HepG2 (cell line): ENCODE measurements around the gene SLC48A1. TPM values are rescaled to one million over a fixed set of nuclear protein-coding genes. Genes with fewer than 3 reads are reported as not detected.

Experiments
- ATAC-seq: fragments of 200-7000 bp; cut with Tn5 transposase; 3 replicates; pipeline ENCODE4 v1.9.1; 2020; ENCODE audit warnings: mild to moderate bottlenecking, moderate library complexity
- BruUV-seq: library from RNA; stranded (reverse); fragments of 400-500 nt; replicated peaks from 2 replicates; lab custom pipeline; 2021; lab: Mats Ljungman, UMichigan
- CTCF ChIA-PET: fragments of 300-600 bp; formaldehyde crosslinking; extraction: SDS; loops from one replicate; lab custom pipeline; 2021; ENCODE audit warnings: low total read pairs, inconsistent platforms, low intra/inter-chr PET ratio; lab: Yijun Ruan, JAX
- POLR2A ChIA-PET: fragments of 350-600 bp; sonication (Branson Sonifier 250); formaldehyde crosslinking; loops from one replicate; lab custom pipeline; 2020; ENCODE audit warnings: antibody characterized with exemption, inconsistent platforms; lab: Yijun Ruan, JAX
- DNase-seq: peaks from one replicate; pipeline ENCODE4 v3.0.0-alpha.2; 2015; ENCODE audit warnings: low spot score
- FAIRE-seq: peaks from 3 replicates; lab custom pipeline; 2011; peaks lifted over from hg19 to GRCh38; lab: Jason Lieb, UNC
- H2AFZ ChIP-seq: one replicate; pipeline ENCODE4 v1.6.1; 2011; ENCODE audit warnings: low read length, inconsistent platforms
- H3K27ac ChIP-seq: fragments of 300-600 bp; 3 replicates; pipeline ENCODE4 v1.8.0; 2011; ENCODE audit warnings: mixed run types, mild to moderate bottlenecking, mixed read lengths, low read length, inconsistent platforms; ENCODE audit not compliant: insufficient read depth; ENCODE audit errors: extremely low read length
- H3K27me3 ChIP-seq, 2 experiments: fragments of 200-600 bp in 1 of 2; 2 replicates in 1 of 2; 3 replicates in 1 of 2; pipeline versions ENCODE4 v1.6.0 to v1.8.0; 2011; ENCODE audit warnings: low read length in 2 of 2, mild to moderate bottlenecking in 2 of 2, moderate library complexity in 2 of 2, inconsistent platforms in 1 of 2; ENCODE audit not compliant: insufficient read depth in 2 of 2, control insufficient read depth in 1 of 2
- H3K36me3 ChIP-seq, 2 experiments: fragments of 200-600 bp in 1 of 2; replicated peaks in 1 of 2; 2 replicates in 1 of 2; 3 replicates in 1 of 2; pipeline versions ENCODE4 v1.5.1 to v1.8.0; 2011; ENCODE audit warnings: low read length in 2 of 2, inconsistent platforms in 1 of 2; ENCODE audit not compliant: insufficient read depth in 2 of 2, control insufficient read depth in 1 of 2
- H3K4me1 ChIP-seq: 2 replicates; pipeline ENCODE4 v1.5.1; 2012; ENCODE audit warnings: low read length, inconsistent platforms; ENCODE audit not compliant: insufficient read depth
- H3K4me2 ChIP-seq: 2 replicates; pipeline ENCODE4 v1.6.0; 2011; ENCODE audit warnings: low read depth, low read length, inconsistent platforms
- H3K4me3 ChIP-seq, 3 experiments: fragments of 200-600 bp in 1 of 3; sonication (generic), shearing (Covaris generic) in 1 of 3; replicated peaks in 1 of 3; 2 replicates each; pipeline ENCODE4 v1.5.1; 2011 to 2016; ENCODE audit warnings: low read length in 3 of 3, inconsistent platforms in 2 of 3, low read depth in 2 of 3, mild to moderate bottlenecking in 2 of 3, control low read depth in 1 of 3, mixed read lengths in 1 of 3; ENCODE audit not compliant: insufficient read depth in 1 of 3
- H3K79me2 ChIP-seq: one replicate; pipeline ENCODE4 v1.6.1; 2011; ENCODE audit warnings: low read length, inconsistent platforms; ENCODE audit not compliant: insufficient read depth
- H3K9ac ChIP-seq: 2 replicates; pipeline ENCODE4 v1.6.0; 2011; ENCODE audit warnings: mild to moderate bottlenecking, low read depth, low read length, inconsistent platforms; ENCODE audit not compliant: insufficient read depth
- H3K9me3 ChIP-seq: 2 replicates; pipeline ENCODE4 v1.5.1; 2012; ENCODE audit warnings: mild to moderate bottlenecking, low read length
- H4K20me1 ChIP-seq: 2 replicates; pipeline ENCODE4 v1.6.0; 2011; ENCODE audit warnings: inconsistent platforms, mild to moderate bottlenecking, low read length, moderate library complexity; ENCODE audit not compliant: insufficient read depth
- SRF ChIP-seq: IDR thresholded peaks from 2 replicates; pipeline ENCODE4 v1.6.1; 2011; ENCODE audit warnings: mild to moderate bottlenecking, low read depth, low read length, moderate library complexity
- TCF7 ChIP-seq: sonication (generic); IDR thresholded peaks from 2 replicates; pipeline ENCODE4 v1.6.1; 2016; ENCODE audit warnings: antibody characterized with exemption, low read depth
- ZNF224 ChIP-seq: sonication (generic); formaldehyde crosslinking; IDR thresholded peaks from 2 replicates; pipeline ENCODE4 v1.5.0; 2020; ENCODE audit warnings: mild to moderate bottlenecking, missing genetic modification reagents
- ZNF563 ChIP-seq: sonication (generic); formaldehyde crosslinking; IDR thresholded peaks from 2 replicates; pipeline ENCODE4 v1.8.0; 2022; ENCODE audit warnings: mild to moderate bottlenecking, moderate library complexity, missing genetic modification reagents
- ZNF616 ChIP-seq: sonication (generic); formaldehyde crosslinking; IDR thresholded peaks from 2 replicates; pipeline ENCODE4 v1.5.0; 2020; ENCODE audit warnings: low read depth, mild to moderate bottlenecking, missing genetic modification reagents
- ZNF772 ChIP-seq: sonication (generic); formaldehyde crosslinking; IDR thresholded peaks from 2 replicates; pipeline ENCODE4 v1.5.0; 2020; ENCODE audit warnings: mild to moderate bottlenecking, missing genetic modification reagents
- WGBS: methylation state at CpG from one replicate; pipeline ENCODE4 v1.1.6; 2017; ENCODE audit warnings: low lambda C conversion rate; 5-methylcytosine and 5-hydroxymethylcytosine counted together
- in situ Hi-C: cut with HindIII; loops from 2 replicates; pipeline ENCODE4 v1.10.0; 2017; ENCODE audit warnings: low pct_unique_long_range_greater_than_20kb; ENCODE audit not compliant: extremely low pct_ligation_motif_present
- intact Hi-C: fragments of 100-400 bp; cut with micrococcal nuclease; formaldehyde crosslinking; loops from one replicate; pipeline ENCODE4 v1.10.0; 2022; ENCODE audit not compliant: unreplicated experiment
- polyA plus RNA-seq, 8 experiments: library from polyadenylated mRNA; depleted of rRNA in 3 of 8; stranded (reverse) in 7 of 8; unstranded in 1 of 8; fragments of >200 nt; fragmentation: Illumina TruSeq in 4 of 8; extraction: Trizol in 4 of 8; gene quantifications; 2 replicates each; pipeline versions ENCODE4 v1.2.1 to v1.2.3, GENCODE V29; 2011 to 2016; ENCODE audit warnings: low read depth in 4 of 8, missing spikeins in 1 of 8, mixed read lengths in 1 of 8; ENCODE audit not compliant: insufficient read depth in 1 of 8
- total RNA-seq, 5 experiments: library from RNA; depleted of rRNA; stranded (reverse); fragments of >200 nt; fragmentation: Illumina TruSeq; extraction: Trizol; gene quantifications; 2 replicates each; pipeline ENCODE4 v1.2.3, GENCODE V29; 2016; ENCODE audit warnings: low read depth in 1 of 5
- TF ChIP-seq, protein P1 (sequence below): sonication (generic); formaldehyde crosslinking; IDR thresholded peaks from 2 replicates; pipeline ENCODE4 v1.8.1; 2023; ENCODE audit warnings: mild to moderate bottlenecking, missing genetic modification reagents
- TF ChIP-seq, protein P2 (sequence below): IDR thresholded peaks from 2 replicates; pipeline ENCODE4 v1.6.1; 2012; ENCODE audit warnings: low read length, improper control_type of control experiment

The SLC48A1 gene
- total and polyA plus RNA-seq, 2 of the 13 experiments (the other 11 are each of a cell fraction or from before 2014, with no cell fraction given), result 2.2 to 3.7 TPM

- no peak overlapping the region for H3K9ac ChIP-seq
- TF ChIP-seq ZNF772 (no peak), ZNF224 (CRISPR knock-in tag) (no peak), ZNF563 (no peak), ZNF616 (CRISPR knock-in tag) (no peak), SRF (no peak), TCF7 (no peak)
- TF ChIP-seq, protein P1, sequence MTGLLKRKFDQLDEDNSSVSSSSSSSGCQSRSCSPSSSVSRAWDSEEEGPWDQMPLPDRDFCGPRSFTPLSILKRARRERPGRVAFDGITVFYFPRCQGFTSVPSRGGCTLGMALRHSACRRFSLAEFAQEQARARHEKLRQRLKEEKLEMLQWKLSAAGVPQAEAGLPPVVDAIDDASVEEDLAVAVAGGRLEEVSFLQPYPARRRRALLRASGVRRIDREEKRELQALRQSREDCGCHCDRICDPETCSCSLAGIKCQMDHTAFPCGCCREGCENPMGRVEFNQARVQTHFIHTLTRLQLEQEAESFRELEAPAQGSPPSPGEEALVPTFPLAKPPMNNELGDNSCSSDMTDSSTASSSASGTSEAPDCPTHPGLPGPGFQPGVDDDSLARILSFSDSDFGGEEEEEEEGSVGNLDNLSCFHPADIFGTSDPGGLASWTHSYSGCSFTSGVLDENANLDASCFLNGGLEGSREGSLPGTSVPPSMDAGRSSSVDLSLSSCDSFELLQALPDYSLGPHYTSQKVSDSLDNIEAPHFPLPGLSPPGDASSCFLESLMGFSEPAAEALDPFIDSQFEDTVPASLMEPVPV (CRISPR knock-in tag), result no peak
- TF ChIP-seq, protein P2, sequence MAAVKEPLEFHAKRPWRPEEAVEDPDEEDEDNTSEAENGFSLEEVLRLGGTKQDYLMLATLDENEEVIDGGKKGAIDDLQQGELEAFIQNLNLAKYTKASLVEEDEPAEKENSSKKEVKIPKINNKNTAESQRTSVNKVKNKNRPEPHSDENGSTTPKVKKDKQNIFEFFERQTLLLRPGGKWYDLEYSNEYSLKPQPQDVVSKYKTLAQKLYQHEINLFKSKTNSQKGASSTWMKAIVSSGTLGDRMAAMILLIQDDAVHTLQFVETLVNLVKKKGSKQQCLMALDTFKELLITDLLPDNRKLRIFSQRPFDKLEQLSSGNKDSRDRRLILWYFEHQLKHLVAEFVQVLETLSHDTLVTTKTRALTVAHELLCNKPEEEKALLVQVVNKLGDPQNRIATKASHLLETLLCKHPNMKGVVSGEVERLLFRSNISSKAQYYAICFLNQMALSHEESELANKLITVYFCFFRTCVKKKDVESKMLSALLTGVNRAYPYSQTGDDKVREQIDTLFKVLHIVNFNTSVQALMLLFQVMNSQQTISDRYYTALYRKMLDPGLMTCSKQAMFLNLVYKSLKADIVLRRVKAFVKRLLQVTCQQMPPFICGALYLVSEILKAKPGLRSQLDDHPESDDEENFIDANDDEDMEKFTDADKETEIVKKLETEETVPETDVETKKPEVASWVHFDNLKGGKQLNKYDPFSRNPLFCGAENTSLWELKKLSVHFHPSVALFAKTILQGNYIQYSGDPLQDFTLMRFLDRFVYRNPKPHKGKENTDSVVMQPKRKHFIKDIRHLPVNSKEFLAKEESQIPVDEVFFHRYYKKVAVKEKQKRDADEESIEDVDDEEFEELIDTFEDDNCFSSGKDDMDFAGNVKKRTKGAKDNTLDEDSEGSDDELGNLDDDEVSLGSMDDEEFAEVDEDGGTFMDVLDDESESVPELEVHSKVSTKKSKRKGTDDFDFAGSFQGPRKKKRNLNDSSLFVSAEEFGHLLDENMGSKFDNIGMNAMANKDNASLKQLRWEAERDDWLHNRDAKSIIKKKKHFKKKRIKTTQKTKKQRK, result no peak
- no peak overlapping the region; the same call in 1 of the 2 replicates for H3K4me2 ChIP-seq
- peaks cover 32% of the 10 kb centered on the region for H3K4me1 ChIP-seq
- H3K9me3 ChIP-seq, result no peaks in the 10 kb centered on the region
- no peak overlapping the region for H2AFZ ChIP-seq
- WGBS, result 4% methylated on average over 3 of the region's 4 CpGs
- ChIA-PET POLR2A (no interaction called here), CTCF (interaction anchor here (1.3 to 3.8 kb wide), 5 partner anchors 18 to 97 kb away, joined by 4 to 37 read pairs (median 16); partner anchors contain the start of gene RAPGEF3)
- no peaks in the 10 kb centered on the region for H3K79me2 ChIP-seq
- no peak for FAIRE-seq
- no peak overlapping the region for H3K4me3 ChIP-seq
- H3K27me3 ChIP-seq, result peaks cover 7 to 43% of the 10 kb centered on the region in 2 experiments
- H3K36me3 ChIP-seq, result no peaks in the 10 kb centered on the region
- intact Hi-C loops, result no loop called here
- H4K20me1 ChIP-seq, result no peaks in the 10 kb centered on the region
- BruUV-seq, result no TSS peak
- DNase-seq, result no peak
- ATAC-seq, result no peak
- no peak overlapping the region for H3K27ac ChIP-seq
- in situ Hi-C loops, result loop anchor here (5.0 kb wide), 1 partner anchor 36 kb away; no protein-coding TSS in a partner anchor
Observed at GRCh38 chr12:47741340-47741703, 31.7 kb upstream of the SLC48A1 start.
